Measurements from ENCODE around the gene TMEM81. TPM values are rescaled to one million over a fixed set of nuclear protein-coding genes. Genes with fewer than 3 reads are reported as not detected.
A peak's percentile ranks its signal among the peaks of the same experiment; 100 is the strongest.

Gene TMEM81
- total and polyA plus RNA-seq, 4 donors: 0.78 to 2.8 (median 0.89) TPM

- DNase-seq (ENCODE audit: low spot score): no peak
- 43% methylated on average over 9 of the region's 9 CpGs for WGBS
- TF ChIP-seq CTCF (IDR thresholded peaks at IDR 0.05; ENCODE audit: low read depth, low read length, missing input control) (no peak), FOXA1 (IDR thresholded peaks at IDR 0.05) (no peak), HNF4A (conservative IDR thresholded peaks at IDR 0.05) (peak; percentile 79 to 95), GABPA (IDR thresholded peaks at IDR 0.05 in 1 of 2, conservative IDR thresholded peaks at IDR 0.05 in 1 of 2) (no peak), FOXA2 (IDR thresholded peaks at IDR 0.05) (peak; percentile 66), HNF4G (IDR thresholded peaks at IDR 0.05) (peak; percentile 84), RXRA (IDR thresholded peaks at IDR 0.05) (peak; percentile 58 to 78), SP1 (IDR thresholded peaks at IDR 0.05) (peak; percentile 95), RAD21 (IDR thresholded peaks at IDR 0.05) (peak in 1 of 2 donors; percentile 60), MAX (IDR thresholded peaks at IDR 0.05) (no peak), ATF3 (IDR thresholded peaks at IDR 0.05) (peak; percentile 66), JUND (IDR thresholded peaks at IDR 0.05) (peak; percentile 75), ZBTB33 (IDR thresholded peaks at IDR 0.05) (no peak), NR2F2 (IDR thresholded peaks at IDR 0.05) (no peak), YY1 (IDR thresholded peaks at IDR 0.05) (peak; percentile 36)
Observed at GRCh38 chr1:205037539-205037938, 46.7 kb downstream of the TMEM81 start.

More at GRCh38 chr1:205037539-205037938, 46.7 kb downstream of the TMEM81 start:
- Histone ChIP-seq H3K27me3 (ENCODE audit: control insufficient read depth in 4 of 4, insufficient read depth in 4 of 4, low read length in 3 of 4) (no peaks in the 10 kb centered on the region), H3K36me3 (ENCODE audit: control insufficient read depth in 4 of 4, insufficient read depth in 3 of 4, low read depth in 1 of 4, low read length in 3 of 4) (no peaks in the 10 kb centered on the region), H3K9ac (ENCODE audit: low read depth in 1 of 2, low read length in 2 of 2) (no peak overlapping the region), H3K4me3 (ENCODE audit: low read depth in 1 of 3, low read length in 3 of 3) (no peak overlapping the region), H3K9me3 (ENCODE audit: control insufficient read depth in 4 of 4, low read length in 3 of 4) (no peaks in the 10 kb centered on the region), H3K27ac (ENCODE audit: low read depth in 1 of 2, low read length in 2 of 2) (peak overlapping the region in 1 of 2 donors; percentile 38), H3K4me1 (ENCODE audit: control insufficient read depth in 4 of 4, insufficient read depth in 4 of 4, low read length in 3 of 4) (peaks cover 12 to 40% (median 32%) of the 10 kb centered on the region in 4 donors)

Other genes starting within 250 kb of the TMEM81 start
- 1 to 10 TPM in 1 of 2 donors, under 1 TPM in 1; 0.23 to 5.4 TPM for gene NFASC, start 213.6 kb downstream of the TMEM81 start, total RNA-seq
- gene NFASC, start 213.6 kb downstream of the TMEM81 start, polyA plus RNA-seq: 1 to 10 TPM in 1 of 2 donors, under 1 TPM in 1; 0.78 to 3.0 TPM
- gene CNTN2, start 41.2 kb downstream of the TMEM81 start, total RNA-seq: under 1 TPM; 0.05 to 0.17 TPM
- gene CNTN2, start 41.2 kb downstream of the TMEM81 start, polyA plus RNA-seq: under 1 TPM; 0.17 to 0.25 TPM
- 10 to 100 TPM; 11.6 to 12.0 TPM for gene RBBP5, start 37.5 kb upstream of the TMEM81 start, total RNA-seq
- 1 to 10 TPM; 4.6 to 5.3 TPM for gene RBBP5, start 37.5 kb upstream of the TMEM81 start, polyA plus RNA-seq
- 1 to 10 TPM; 4.1 to 9.9 TPM for gene DSTYK, start 127.2 kb upstream of the TMEM81 start, total RNA-seq
- gene DSTYK, start 127.2 kb upstream of the TMEM81 start, polyA plus RNA-seq: 1 to 10 TPM; 1.5 to 1.9 TPM
- 100 to 1,000 TPM in 1 of 2 donors, under 1 TPM in 1; 0.25 to 452 TPM for gene TMCC2, start 143.5 kb upstream of the TMEM81 start, total RNA-seq
- under 1 TPM; 0.06 to 0.17 TPM for gene TMCC2, start 143.5 kb upstream of the TMEM81 start, polyA plus RNA-seq
- 1 to 10 TPM; 1.3 to 1.7 TPM for gene NUAK2, start 237.3 kb upstream of the TMEM81 start, total RNA-seq
- 1 to 10 TPM; 2.4 TPM for gene NUAK2, start 237.3 kb upstream of the TMEM81 start, polyA plus RNA-seq